ENCODE measurements around the gene GAPDHS.

GAPDHS gene

GRCh38 chr19:35539850-35540249 is 6.6 kb downstream of the GAPDHS start:
- DNase-seq (ENCODE audit: low read depth) = no peak

- no peak for DNase-seq (ENCODE audit: low read depth)
Observed at GRCh38 chr19:35540356-35540927, 7.2 kb downstream of the GAPDHS start.

GRCh38 chr19:35542209-35542608 is 9.0 kb downstream of the GAPDHS start:
- DNase-seq (ENCODE audit: low read depth) = no peak

GRCh38 chr19:35543280-35544109 is 10.2 kb downstream of the GAPDHS start:
- DNase-seq (ENCODE audit: low read depth) = no peak

GRCh38 chr19:35544110-35544802 is 11.0 kb downstream of the GAPDHS start:
- no peak for DNase-seq (ENCODE audit: low read depth)

- peak; percentile 38 for DNase-seq (ENCODE audit: low read depth)
Observed at GRCh38 chr19:35545001-35545854, 12.0 kb downstream of the GAPDHS start, which contains the start of gene TMEM147. Gene TMEM147, plus strand, starts transcription at chr19:35545626. Its CDS starts 114 bp downstream, at chr19:35545740.

- no peak for DNase-seq (ENCODE audit: low read depth)
Observed at GRCh38 chr19:35545855-35546381, 12.7 kb downstream of the GAPDHS start.

GRCh38 chr19:35546532-35546931 is 13.3 kb downstream of the GAPDHS start:
- no peak for DNase-seq (ENCODE audit: low read depth)

- no peak for DNase-seq (ENCODE audit: low read depth)
Observed at GRCh38 chr19:35549174-35549788, 16.0 kb downstream of the GAPDHS start.

GRCh38 chr19:35549879-35550523 is 16.7 kb downstream of the GAPDHS start:
- DNase-seq (ENCODE audit: low read depth) = no peak

- DNase-seq (ENCODE audit: low read depth) = no peak
Observed at GRCh38 chr19:35551091-35551810, 18.0 kb downstream of the GAPDHS start.

- DNase-seq (ENCODE audit: low read depth) = no peak
Observed at GRCh38 chr19:35552534-35553384, 19.5 kb downstream of the GAPDHS start.

- no peak for DNase-seq (ENCODE audit: low read depth)
Observed at GRCh38 chr19:35553385-35554000, 20.2 kb downstream of the GAPDHS start.

GRCh38 chr19:35554076-35554475 is 20.8 kb downstream of the GAPDHS start:
- no peak for DNase-seq (ENCODE audit: low read depth)

- no peak for DNase-seq (ENCODE audit: low read depth)
Observed at GRCh38 chr19:35555301-35556005, 22.2 kb downstream of the GAPDHS start.

GRCh38 chr19:35556025-35556590 is 22.9 kb downstream of the GAPDHS start:
- DNase-seq (ENCODE audit: low read depth) = no peak

- DNase-seq (ENCODE audit: low read depth) = no peak
Observed at GRCh38 chr19:35556846-35557538, 23.7 kb downstream of the GAPDHS start.

Data from GM04503 (cell line).